HCT116 (cell line): ENCODE data around the gene EHD4. TPM values are rescaled to one million over a fixed set of nuclear protein-coding genes. Genes with fewer than 3 reads are reported as not detected.
A peak's percentile ranks its signal among the peaks of the same experiment; 100 is the strongest.

ENCODE experiments used
- ATAC-seq: fragments of 200-7000 bp; cut with Tn5 transposase; 2 replicates; pipeline ENCODE4 v1.9.1; 2020; ENCODE audit warnings: mild to moderate bottlenecking, moderate library complexity
- BruUV-seq: library from RNA; stranded (reverse); fragments of 400-500 nt; replicated peaks from 2 replicates; lab custom pipeline; 2021; lab: Mats Ljungman, UMichigan
- CTCF ChIA-PET: fragments of 300-600 bp; sonication (Branson Sonifier 250); formaldehyde crosslinking; loops from one replicate; lab custom pipeline; 2021; ENCODE audit warnings: antibody characterized with exemption; lab: Charles Lee
- POLR2A ChIA-PET: fragments of 300-600, 350-600 bp; sonication (Branson Sonifier 250); formaldehyde crosslinking; loops from one replicate; lab custom pipeline; 2021; ENCODE audit warnings: antibody characterized with exemption; lab: Charles Lee
- RAD21 ChIA-PET, 2 experiments: fragments of 300-600 bp; sonication (Branson Sonifier 250); formaldehyde crosslinking; loops; one replicate each; lab custom pipeline; 2023; ENCODE audit warnings: low total read pairs in 2 of 2; ENCODE audit not compliant: uncharacterized antibody in 2 of 2, unreplicated experiment in 2 of 2, low non-redundant PET in 1 of 2; lab: Charles Lee
- DNase-seq: peaks from one replicate; pipeline ENCODE4 v3.0.0-alpha.2; 2010; ENCODE audit warnings: low read depth, low spot score
- H2AFZ ChIP-seq: fragments of 200-600 bp; shearing (Covaris generic), sonication (generic); 2 replicates; pipeline ENCODE4 v1.6.1; 2017; ENCODE audit warnings: low read depth, mixed run types, mixed read lengths, antibody characterized with exemption, low read length; ENCODE audit not compliant: poor library complexity, severe bottlenecking
- H3K27ac ChIP-seq: 2 replicates; pipeline ENCODE4 v1.5.1; 2012; ENCODE audit warnings: low read depth, low read length
- H3K27me3 ChIP-seq: fragments of 200-600 bp; sonication (generic); 2 replicates; pipeline ENCODE4 v1.6.1; 2016; ENCODE audit warnings: mixed run types, low read length, mixed read lengths; ENCODE audit not compliant: insufficient read depth
- H3K36me3 ChIP-seq, 2 experiments: fragments of 200-500 bp in 1 of 2; fragments of 200-600 bp in 1 of 2; sonication (Bioruptor generic) in 1 of 2; sonication (generic) in 1 of 2; 2 replicates each; pipeline versions ENCODE4 v1.5.1 to v1.6.1; 2014 to 2016; ENCODE audit warnings: low read length in 2 of 2, inconsistent platforms in 1 of 2, mixed read lengths in 1 of 2, mixed run types in 1 of 2; ENCODE audit not compliant: insufficient read depth in 2 of 2, control insufficient read depth in 1 of 2
- H3K4me1 ChIP-seq, 2 experiments: fragments of 200-600 bp in 1 of 2; sonication (generic) in 1 of 2; 2 replicates each; pipeline versions ENCODE4 v1.5.1 to v1.6.1; 2012 to 2017; ENCODE audit warnings: low read length in 2 of 2, inconsistent platforms in 1 of 2, mild to moderate bottlenecking in 1 of 2, mixed read lengths in 1 of 2, mixed run types in 1 of 2, moderate library complexity in 1 of 2; ENCODE audit not compliant: insufficient read depth in 2 of 2, control insufficient read depth in 1 of 2
- H3K4me2 ChIP-seq: fragments of 200-600 bp; sonication (generic); 2 replicates; pipeline ENCODE4 v1.6.1; 2017; ENCODE audit warnings: mixed run types, low read length, mixed read lengths
- H3K4me3 ChIP-seq, 2 experiments: fragments of 200-600 bp in 1 of 2; sonication (generic) in 1 of 2; replicated peaks in 1 of 2; 2 replicates each; pipeline ENCODE4 v1.5.1; 2011 to 2016; ENCODE audit warnings: low read length in 2 of 2, control low read depth in 1 of 2, low read depth in 1 of 2, mild to moderate bottlenecking in 1 of 2, mixed read lengths in 1 of 2, mixed run types in 1 of 2
- H3K79me2 ChIP-seq: fragments of 200-600 bp; sonication (generic); 2 replicates; pipeline ENCODE4 v1.6.1; 2017; ENCODE audit warnings: mild to moderate bottlenecking, mixed run types, low read length, moderate library complexity, mixed read lengths; ENCODE audit not compliant: insufficient read depth
- H3K9ac ChIP-seq: fragments of 200-600 bp; sonication (generic); 2 replicates; pipeline ENCODE4 v1.6.1; 2016; ENCODE audit warnings: low read length, mixed read lengths
- H3K9me2 ChIP-seq: fragments of 200-600 bp; sonication (generic), shearing (Covaris generic); 2 replicates; pipeline ENCODE4 v1.6.1; 2017; ENCODE audit warnings: mixed run types, mild to moderate bottlenecking, moderate library complexity; ENCODE audit not compliant: insufficient read depth
- H3K9me3 ChIP-seq, 2 experiments: fragments of 200-500 bp in 1 of 2; fragments of 200-600 bp in 1 of 2; sonication (Bioruptor generic) in 1 of 2; sonication (generic) in 1 of 2; 2 replicates each; pipeline ENCODE4 v1.6.1; 2014 to 2017; ENCODE audit warnings: low read length in 2 of 2, mixed read lengths in 2 of 2, inconsistent platforms in 1 of 2, low read depth in 1 of 2, mild to moderate bottlenecking in 1 of 2, mixed run types in 1 of 2, moderate library complexity in 1 of 2; ENCODE audit not compliant: control insufficient read depth in 1 of 2, insufficient read depth in 1 of 2
- H4K20me1 ChIP-seq: fragments of 200-600 bp; sonication (generic), shearing (Covaris generic); 2 replicates; pipeline ENCODE4 v1.6.1; 2017; ENCODE audit warnings: mixed run types, mild to moderate bottlenecking, moderate library complexity; ENCODE audit not compliant: insufficient read depth
- CEBPB ChIP-seq: IDR thresholded peaks from 2 replicates; pipeline ENCODE4 v1.6.1; 2012; ENCODE audit warnings: low read depth
- EGR1 ChIP-seq: IDR thresholded peaks from 2 replicates; pipeline ENCODE4 v1.6.1; 2012; ENCODE audit warnings: low read depth
- EZH2phosphoT487 ChIP-seq: fragments of 200-600 bp; IDR thresholded peaks from 2 replicates; pipeline ENCODE4 v1.6.1; 2018; ENCODE audit warnings: antibody characterized with exemption, borderline replicate concordance
- SIN3A ChIP-seq: IDR thresholded peaks from 2 replicates; pipeline ENCODE4 v1.6.1; 2012; ENCODE audit warnings: low read depth
- SP1 ChIP-seq: IDR thresholded peaks from 2 replicates; pipeline ENCODE4 v1.6.1; 2012; ENCODE audit warnings: low read depth
- TCF7L2 ChIP-seq: IDR thresholded peaks from 2 replicates; pipeline ENCODE4 v1.7.0; 2011; ENCODE audit warnings: borderline replicate concordance, inconsistent platforms; ENCODE audit not compliant: insufficient read depth, insufficient read length; ENCODE audit errors: extremely low read depth
- YY1 ChIP-seq: IDR thresholded peaks from 2 replicates; pipeline ENCODE4 v1.6.1; 2011; ENCODE audit warnings: low read length, low read depth, moderate library complexity, mild to moderate bottlenecking; ENCODE audit not compliant: insufficient replicate concordance; ENCODE audit errors: extremely low read depth
- intact Hi-C: fragments of 100-400 bp; cut with micrococcal nuclease; formaldehyde crosslinking; loops from 2 replicates; pipeline ENCODE4 v1.10.0; 2022
- total RNA-seq: library from RNA; stranded (reverse); gene quantifications from one replicate; pipeline ENCODE4 v1.2.1, GENCODE V29; 2021; ENCODE audit not compliant: unreplicated experiment
- TF ChIP-seq, protein P1 (sequence below), 3 experiments: fragments of 200-600 bp in 1 of 3; sonication (generic) in 1 of 3; IDR thresholded peaks in 2 of 3; conservative IDR thresholded peaks in 1 of 3; 2 replicates each; pipeline ENCODE4 v1.5.1; 2012 to 2017; ENCODE audit warnings: low read depth in 2 of 3, low read length in 2 of 3, antibody characterized with exemption in 1 of 3, borderline replicate concordance in 1 of 3, control low read depth in 1 of 3, mild to moderate bottlenecking in 1 of 3, mixed read lengths in 1 of 3, mixed run types in 1 of 3, moderate library complexity in 1 of 3; ENCODE audit not compliant: insufficient read depth in 1 of 3
- TF ChIP-seq, protein P2 (sequence below): IDR thresholded peaks from 2 replicates; pipeline ENCODE4 v1.6.1; 2012

The EHD4 gene
- total RNA-seq, 1 experiment from 2014 or later: 28.0 TPM

DNA sequence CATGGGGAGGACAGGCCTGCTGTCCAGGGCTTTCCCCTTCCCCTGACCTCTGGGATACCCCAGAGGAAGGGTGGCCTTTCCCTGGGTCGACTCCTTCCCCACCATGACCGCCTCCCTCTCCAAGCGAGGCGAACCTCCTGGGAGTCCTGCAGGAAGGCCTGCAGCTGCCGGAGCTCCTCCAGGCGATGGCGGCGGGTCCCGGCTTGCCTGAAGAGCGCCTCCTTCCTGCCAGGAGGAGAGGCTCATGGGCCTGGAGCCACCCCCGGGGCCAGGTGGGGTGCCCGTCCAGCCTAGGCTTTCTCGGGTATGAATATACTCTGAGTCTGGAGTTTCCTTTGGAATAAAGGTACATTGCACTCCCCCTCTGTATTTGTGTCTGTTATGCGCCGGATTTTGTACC is 113.6 kb downstream of the EHD4 start:
- RAD21 ChIA-PET: no interaction called here
- no peaks in the 10 kb centered on the region for H4K20me1 ChIP-seq
- DNase-seq (no peak), ATAC-seq (no peak; the same call in 1 of the 2 replicates)
- H3K79me2 ChIP-seq: no peaks in the 10 kb centered on the region
- POLR2A ChIA-PET: no interaction called here
- CTCF ChIA-PET: interaction anchor here (1.1 kb wide), 1 partner anchor 46 kb away, joined by 3 read pairs; no protein-coding TSS in a partner anchor
- H3K4me1 ChIP-seq: peaks cover 2 to 8% of the 10 kb centered on the region in 2 experiments; a peak in 3 of 4 replicates
- H3K27me3 ChIP-seq: no peaks in the 10 kb centered on the region
- no peak overlapping the region for H2AFZ ChIP-seq
- no TSS peak for BruUV-seq
- H3K9me2 ChIP-seq: no peaks in the 10 kb centered on the region
- no peak overlapping the region for H3K9ac ChIP-seq
- no peak overlapping the region for H3K4me2 ChIP-seq
- no peaks in the 10 kb centered on the region for H3K36me3 ChIP-seq
- no peak overlapping the region for H3K4me3 ChIP-seq
- TF ChIP-seq, protein P1, sequence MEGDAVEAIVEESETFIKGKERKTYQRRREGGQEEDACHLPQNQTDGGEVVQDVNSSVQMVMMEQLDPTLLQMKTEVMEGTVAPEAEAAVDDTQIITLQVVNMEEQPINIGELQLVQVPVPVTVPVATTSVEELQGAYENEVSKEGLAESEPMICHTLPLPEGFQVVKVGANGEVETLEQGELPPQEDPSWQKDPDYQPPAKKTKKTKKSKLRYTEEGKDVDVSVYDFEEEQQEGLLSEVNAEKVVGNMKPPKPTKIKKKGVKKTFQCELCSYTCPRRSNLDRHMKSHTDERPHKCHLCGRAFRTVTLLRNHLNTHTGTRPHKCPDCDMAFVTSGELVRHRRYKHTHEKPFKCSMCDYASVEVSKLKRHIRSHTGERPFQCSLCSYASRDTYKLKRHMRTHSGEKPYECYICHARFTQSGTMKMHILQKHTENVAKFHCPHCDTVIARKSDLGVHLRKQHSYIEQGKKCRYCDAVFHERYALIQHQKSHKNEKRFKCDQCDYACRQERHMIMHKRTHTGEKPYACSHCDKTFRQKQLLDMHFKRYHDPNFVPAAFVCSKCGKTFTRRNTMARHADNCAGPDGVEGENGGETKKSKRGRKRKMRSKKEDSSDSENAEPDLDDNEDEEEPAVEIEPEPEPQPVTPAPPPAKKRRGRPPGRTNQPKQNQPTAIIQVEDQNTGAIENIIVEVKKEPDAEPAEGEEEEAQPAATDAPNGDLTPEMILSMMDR (IDR thresholded peaks at IDR 0.05 in 2 of 3, conservative IDR thresholded peaks at IDR 0.05 in 1 of 3; ENCODE audit: borderline replicate concordance in 1 of 3, insufficient read depth in 1 of 3, low read depth in 2 of 3, low read length in 2 of 3): peak in 1 of 3 experiments; percentile 24; a peak in 1 of 6 replicates
- TF ChIP-seq EGR1: no peak
- TF ChIP-seq, all 23 proteins: peak for 1
- Histone ChIP-seq H3K27ac (no peak overlapping the region), H3K9me3 (no peaks in the 10 kb centered on the region)
- intact Hi-C loops: no loop called here

DNA sequence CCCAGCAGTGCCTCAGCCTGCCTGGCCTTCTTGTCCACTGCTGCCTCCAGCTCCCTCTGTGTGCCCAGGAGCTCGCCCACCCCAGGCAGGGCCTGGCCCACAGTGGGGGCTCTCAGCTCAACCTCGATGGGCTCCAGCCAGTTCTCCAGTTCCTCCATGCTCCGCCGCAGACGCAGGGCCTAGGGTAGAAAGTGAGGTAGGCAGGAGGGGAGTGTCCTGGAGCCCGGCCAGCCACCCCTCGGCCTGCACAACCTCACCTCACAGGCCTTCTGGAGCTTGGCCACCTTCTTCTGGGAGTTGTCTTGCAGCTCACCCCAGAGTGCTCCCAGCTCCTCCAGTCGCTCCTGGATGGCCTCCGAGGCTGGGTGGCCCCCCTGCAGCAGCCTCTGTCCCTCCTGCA is 115.0 kb downstream of the EHD4 start:
- no TSS peak for BruUV-seq
- RAD21 ChIA-PET: no interaction called here
- no peak overlapping the region for H3K4me2 ChIP-seq
- no peaks in the 10 kb centered on the region for H3K36me3 ChIP-seq
- CTCF ChIA-PET: no interaction called here
- H3K27me3 ChIP-seq: no peaks in the 10 kb centered on the region
- TF ChIP-seq YY1 (no peak), SP1 (no peak), EZH2phosphoT487 (no peak), CEBPB (no peak), TCF7L2 (no peak), SIN3A (no peak)
- TF ChIP-seq, protein P2, sequence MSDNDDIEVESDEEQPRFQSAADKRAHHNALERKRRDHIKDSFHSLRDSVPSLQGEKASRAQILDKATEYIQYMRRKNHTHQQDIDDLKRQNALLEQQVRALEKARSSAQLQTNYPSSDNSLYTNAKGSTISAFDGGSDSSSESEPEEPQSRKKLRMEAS: no peak
- H3K27ac ChIP-seq: no peak overlapping the region
- H4K20me1 ChIP-seq: no peaks in the 10 kb centered on the region
- no peaks in the 10 kb centered on the region for H3K9me2 ChIP-seq
- H3K4me3 ChIP-seq: no peak overlapping the region
- no peaks in the 10 kb centered on the region for H3K4me1 ChIP-seq
- DNase-seq (no peak), ATAC-seq (no peak)
- no peaks in the 10 kb centered on the region for H3K79me2 ChIP-seq
- H3K9me3 ChIP-seq: no peaks in the 10 kb centered on the region
- H2AFZ ChIP-seq: no peak overlapping the region
- H3K9ac ChIP-seq: no peak overlapping the region
- intact Hi-C loops: no loop called here
- POLR2A ChIA-PET: no interaction called here
